ENCODE data around the gene CDK12. TPM values are rescaled to one million over a fixed set of nuclear protein-coding genes. Genes with fewer than 3 reads are reported as not detected.

CDK12 gene
- total and polyA plus RNA-seq, 9 of the 15 experiments (the other 6 are each of a cell fraction or from before 2014, with no cell fraction given): 3.4 to 65.6 (median 36.8) TPM

GRCh38 chr17:39484178-39484577, 22.9 kb downstream of the CDK12 start:
- CTCF ChIA-PET (ENCODE audit: low intra/inter-chr PET ratio): no interaction called here
- Histone ChIP-seq H3K4me2 (ENCODE audit: insufficient read depth, low read length) (no peak overlapping the region), H3K4me3 (no peak overlapping the region), H3K36me3 (ENCODE audit: control insufficient read depth, insufficient read depth, low read length) (peaks cover 63% of the 10 kb centered on the region), H3K9me1 (ENCODE audit: control insufficient read depth, insufficient read depth, low read length) (no peaks in the 10 kb centered on the region), H2AFZ (ENCODE audit: low read depth, low read length) (no peak overlapping the region), H3K27ac (ENCODE audit: extremely low read depth, low read depth, low read length) (no peak overlapping the region), H3K79me2 (ENCODE audit: control insufficient read depth, insufficient read depth, low read length) (peaks cover 38% of the 10 kb centered on the region), H3K9me3 (replicated peaks; ENCODE audit: control insufficient read depth, insufficient read depth, low read depth, low read length) (no peaks in the 10 kb centered on the region), H4K20me1 (replicated peaks; ENCODE audit: control insufficient read depth, insufficient read depth, low read length) (no peaks in the 10 kb centered on the region), H3K27me3 (ENCODE audit: control insufficient read depth in 2 of 2, insufficient read depth in 2 of 2, low read length in 2 of 2) (no peaks in the 10 kb centered on the region), H3K9ac (ENCODE audit: insufficient read depth in 1 of 2, low read depth in 2 of 2, low read length in 2 of 2) (no peak overlapping the region), H3K4me1 (replicated peaks in 1 of 2; ENCODE audit: control insufficient read depth in 2 of 2, insufficient read depth in 2 of 2, low read length in 2 of 2) (peaks cover 0 to 3% of the 10 kb centered on the region in 2 experiments; a peak in 3 of 5 replicates)
- DNase-seq (ENCODE audit: extremely low read depth in 1 of 4, low spot score in 3 of 4) (no peak), ATAC-seq (no peak), FAIRE-seq (no peak)
- intact Hi-C loops (cut with micrococcal nuclease): no loop called here
- POLR2A ChIA-PET: interaction anchor here (2.9 kb wide), 1 partner anchor 22 kb away, joined by 17 read pairs; the partner anchor contains the start of gene CDK12
- in situ Hi-C loops (cut with MboI): no loop called here
- BruUV-seq (replicated peaks): no TSS peak
- WGBS (ENCODE audit: insufficient coverage, low coverage, missing lambda C conversion rate): 100% methylated on average over 2 of the region's 2 CpGs
- TF ChIP-seq SMARCE1 (IDR thresholded peaks at IDR 0.05) (no peak), TCF15 (CRISPR knock-in tag; IDR thresholded peaks at IDR 0.05) (no peak), TARDBP (IDR thresholded peaks at IDR 0.05) (no peak), HNRNPUL1 (IDR thresholded peaks at IDR 0.05; ENCODE audit: low read length) (no peak), NFATC3 (IDR thresholded peaks at IDR 0.05) (no peak), ZBTB17 (CRISPR knock-in tag; IDR thresholded peaks at IDR 0.05) (no peak), CBFA2T2 (conservative IDR thresholded peaks at IDR 0.05) (no peak), DDX20 (tag; IDR thresholded peaks at IDR 0.05; ENCODE audit: low read depth) (no peak), ZNF707 (CRISPR knock-in tag; conservative IDR thresholded peaks at IDR 0.05) (no peak), IRF1 (CRISPR knock-in tag; IDR thresholded peaks at IDR 0.05; ENCODE audit: borderline replicate concordance) (no peak), FIP1L1 (IDR thresholded peaks at IDR 0.05; ENCODE audit: low read depth, low read length, poor library complexity, severe bottlenecking) (no peak), SRSF3 (IDR thresholded peaks at IDR 0.05; ENCODE audit: insufficient read depth, low read length) (no peak), BMI1 (IDR thresholded peaks at IDR 0.05; ENCODE audit: low read length) (no peak), E2F8 (IDR thresholded peaks at IDR 0.05; ENCODE audit: low read depth, partially characterized antibody) (no peak), FUS (optimal IDR thresholded peaks at IDR 0.05; ENCODE audit: low read depth, low read length) (no peak), NCOR1 (IDR thresholded peaks at IDR 0.05) (no peak), ERF (CRISPR knock-in tag; IDR thresholded peaks at IDR 0.05) (no peak), LARP7 (IDR thresholded peaks at IDR 0.05) (no peak)

All from K562 (cell line).